ENCODE data around the gene GK. TPM values are rescaled to one million over a fixed set of nuclear protein-coding genes. Genes with fewer than 3 reads are reported as not detected.
A peak's percentile ranks its signal among the peaks of the same experiment; 100 is the strongest.

Gene GK
- total and polyA plus RNA-seq, 9 of the 15 experiments (the other 6 are each of a cell fraction or from before 2014, with no cell fraction given), result 8.0 to 15.7 (median 12.4) TPM

DNA sequence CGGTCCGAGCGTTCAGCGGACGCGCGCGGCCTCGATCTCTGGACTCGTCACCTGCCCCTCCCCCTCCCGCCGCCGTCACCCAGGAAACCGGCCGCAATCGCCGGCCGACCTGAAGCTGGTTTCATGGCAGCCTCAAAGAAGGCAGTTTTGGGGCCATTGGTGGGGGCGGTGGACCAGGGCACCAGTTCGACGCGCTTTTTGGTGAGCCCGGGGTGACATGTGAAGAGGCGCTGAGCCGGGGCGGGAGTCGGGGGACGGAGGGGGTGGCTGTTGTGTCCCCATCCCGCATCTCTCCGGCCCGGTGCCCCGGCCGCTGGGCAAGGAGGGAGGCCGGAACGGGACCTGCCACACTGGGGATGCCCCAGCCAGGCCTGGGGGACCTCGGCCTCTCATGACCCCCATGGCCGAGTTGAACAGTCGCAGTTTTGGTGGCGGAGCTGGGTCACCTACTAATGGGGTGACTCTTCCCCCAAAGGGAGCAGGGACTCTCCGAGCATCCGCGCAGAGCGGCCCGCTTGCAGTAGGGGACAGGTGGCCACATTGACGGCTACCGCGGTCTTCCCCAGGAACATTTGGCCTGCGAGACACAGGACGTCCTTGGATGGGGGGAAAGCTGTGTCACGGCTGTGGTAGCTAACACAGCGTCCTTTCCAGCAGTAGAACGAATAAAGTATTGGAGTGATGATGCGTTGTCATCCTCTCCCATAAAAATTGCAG lies at the start of gene GK (continued):
- TF ChIP-seq KDM5B (IDR thresholded peaks at IDR 0.05; ENCODE audit: insufficient replicate concordance, low read depth, low read length), result peak; percentile 29
- TF ChIP-seq, protein P1, sequence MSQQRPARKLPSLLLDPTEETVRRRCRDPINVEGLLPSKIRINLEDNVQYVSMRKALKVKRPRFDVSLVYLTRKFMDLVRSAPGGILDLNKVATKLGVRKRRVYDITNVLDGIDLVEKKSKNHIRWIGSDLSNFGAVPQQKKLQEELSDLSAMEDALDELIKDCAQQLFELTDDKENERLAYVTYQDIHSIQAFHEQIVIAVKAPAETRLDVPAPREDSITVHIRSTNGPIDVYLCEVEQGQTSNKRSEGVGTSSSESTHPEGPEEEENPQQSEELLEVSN (IDR thresholded peaks at IDR 0.05; ENCODE audit: borderline replicate concordance in 1 of 2, extremely low read depth in 1 of 2, insufficient read depth in 1 of 2, insufficient read length in 1 of 2, low read depth in 1 of 2, low read length in 1 of 2, poor library complexity in 1 of 2, severe bottlenecking in 1 of 2), result peak in 1 of 2 experiments; percentile 29
- no peak for TF ChIP-seq KLF13 (tag; IDR thresholded peaks at IDR 0.05; ENCODE audit: borderline replicate concordance, low read depth)
- TF ChIP-seq RFX1 (IDR thresholded peaks at IDR 0.05), result peak; percentile 75
- TF ChIP-seq NFE2 (IDR thresholded peaks at IDR 0.05; ENCODE audit: low read depth), result peak; percentile 30; the same call in 1 of the 2 replicates
- peak; percentile 71 for TF ChIP-seq POLR2G (IDR thresholded peaks at IDR 0.05; ENCODE audit: low read depth, low read length)

DNA sequence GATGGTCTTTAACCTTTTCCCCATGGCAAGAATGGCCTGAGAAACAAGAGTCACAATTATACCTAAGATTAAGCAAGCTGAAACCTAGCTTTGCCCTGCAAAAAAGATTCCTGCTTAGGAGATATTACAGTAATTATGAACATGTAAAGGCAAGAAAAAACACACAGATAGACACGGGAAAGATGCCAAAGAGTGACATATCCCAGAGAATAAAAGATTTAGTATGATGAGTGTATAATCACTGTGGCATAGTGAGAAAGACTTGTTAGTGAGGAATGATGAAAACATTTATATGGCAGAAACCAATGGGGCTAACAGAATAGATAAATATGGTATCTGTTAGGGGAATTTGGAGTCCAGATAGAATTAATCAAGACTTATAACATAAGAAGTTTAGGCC lies 46.1 kb upstream of the GK start:
- Histone ChIP-seq H3K27me3 (ENCODE audit: control insufficient read depth in 2 of 2, insufficient read depth in 2 of 2, low read length in 2 of 2) (no peaks in the 10 kb centered on the region; a peak in 2 of 5 replicates), H2AFZ (ENCODE audit: low read depth, low read length) (no peak overlapping the region), H4K20me1 (replicated peaks; ENCODE audit: control insufficient read depth, insufficient read depth, low read length) (no peaks in the 10 kb centered on the region), H3K9ac (ENCODE audit: insufficient read depth in 1 of 2, low read depth in 2 of 2, low read length in 2 of 2) (no peak overlapping the region), H3K9me3 (replicated peaks; ENCODE audit: control insufficient read depth, insufficient read depth, low read depth, low read length) (no peaks in the 10 kb centered on the region), H3K27ac (ENCODE audit: extremely low read depth, low read depth, low read length) (no peak overlapping the region), H3K4me2 (ENCODE audit: insufficient read depth, low read length) (no peak overlapping the region), H3K79me2 (ENCODE audit: control insufficient read depth, insufficient read depth, low read length) (no peaks in the 10 kb centered on the region), H3K36me3 (ENCODE audit: control insufficient read depth, insufficient read depth, low read length) (no peaks in the 10 kb centered on the region), H3K4me1 (replicated peaks in 1 of 2; ENCODE audit: control insufficient read depth in 2 of 2, insufficient read depth in 2 of 2, low read length in 2 of 2) (no peaks in the 10 kb centered on the region), H3K4me3 (no peak overlapping the region), H3K9me1 (ENCODE audit: control insufficient read depth, insufficient read depth, low read length) (no peaks in the 10 kb centered on the region)
- no peak for ATAC-seq
- 0% methylated on average over 1 of the region's 1 CpG for WGBS (ENCODE audit: insufficient coverage, low coverage, missing lambda C conversion rate)
- ChIA-PET POLR2A (no interaction called here), CTCF (ENCODE audit: low intra/inter-chr PET ratio) (no interaction called here)
- in situ Hi-C loops (cut with MboI), result no loop called here
- BruUV-seq (replicated peaks), result no TSS peak
- intact Hi-C loops (cut with micrococcal nuclease), result no loop called here
- no peak for DNase-seq (ENCODE audit: extremely low read depth in 1 of 4, low spot score in 3 of 4)
- no peak for FAIRE-seq
- TF ChIP-seq, protein P2, sequence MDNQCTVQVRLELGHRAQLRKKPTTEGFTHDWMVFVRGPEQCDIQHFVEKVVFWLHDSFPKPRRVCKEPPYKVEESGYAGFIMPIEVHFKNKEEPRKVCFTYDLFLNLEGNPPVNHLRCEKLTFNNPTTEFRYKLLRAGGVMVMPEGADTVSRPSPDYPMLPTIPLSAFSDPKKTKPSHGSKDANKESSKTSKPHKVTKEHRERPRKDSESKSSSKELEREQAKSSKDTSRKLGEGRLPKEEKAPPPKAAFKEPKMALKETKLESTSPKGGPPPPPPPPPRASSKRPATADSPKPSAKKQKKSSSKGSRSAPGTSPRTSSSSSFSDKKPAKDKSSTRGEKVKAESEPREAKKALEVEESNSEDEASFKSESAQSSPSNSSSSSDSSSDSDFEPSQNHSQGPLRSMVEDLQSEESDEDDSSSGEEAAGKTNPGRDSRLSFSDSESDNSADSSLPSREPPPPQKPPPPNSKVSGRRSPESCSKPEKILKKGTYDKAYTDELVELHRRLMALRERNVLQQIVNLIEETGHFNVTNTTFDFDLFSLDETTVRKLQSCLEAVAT (IDR thresholded peaks at IDR 0.05), result no peak
- TF ChIP-seq SLC30A9 (CRISPR knock-in tag; IDR thresholded peaks at IDR 0.05) (no peak), ZBTB17 (CRISPR knock-in tag; IDR thresholded peaks at IDR 0.05) (no peak), ZNF79 (CRISPR knock-in tag; IDR thresholded peaks at IDR 0.05; ENCODE audit: low read depth) (no peak), ZNF282 (CRISPR knock-in tag; IDR thresholded peaks at IDR 0.05) (no peak), SIN3A (IDR thresholded peaks at IDR 0.05; ENCODE audit: borderline replicate concordance in 2 of 2, control insufficient read depth in 1 of 2, low read depth in 2 of 2, low read length in 2 of 2) (no peak), MAFK (IDR thresholded peaks at IDR 0.05; ENCODE audit: low read length) (no peak), COPS2 (conservative IDR thresholded peaks at IDR 0.05) (no peak), SAFB2 (IDR thresholded peaks at IDR 0.05; ENCODE audit: borderline replicate concordance, low read depth, low read length, severe bottlenecking) (no peak), CCAR2 (IDR thresholded peaks at IDR 0.05; ENCODE audit: low read depth, low read length) (no peak)
- TF ChIP-seq, protein P3, sequence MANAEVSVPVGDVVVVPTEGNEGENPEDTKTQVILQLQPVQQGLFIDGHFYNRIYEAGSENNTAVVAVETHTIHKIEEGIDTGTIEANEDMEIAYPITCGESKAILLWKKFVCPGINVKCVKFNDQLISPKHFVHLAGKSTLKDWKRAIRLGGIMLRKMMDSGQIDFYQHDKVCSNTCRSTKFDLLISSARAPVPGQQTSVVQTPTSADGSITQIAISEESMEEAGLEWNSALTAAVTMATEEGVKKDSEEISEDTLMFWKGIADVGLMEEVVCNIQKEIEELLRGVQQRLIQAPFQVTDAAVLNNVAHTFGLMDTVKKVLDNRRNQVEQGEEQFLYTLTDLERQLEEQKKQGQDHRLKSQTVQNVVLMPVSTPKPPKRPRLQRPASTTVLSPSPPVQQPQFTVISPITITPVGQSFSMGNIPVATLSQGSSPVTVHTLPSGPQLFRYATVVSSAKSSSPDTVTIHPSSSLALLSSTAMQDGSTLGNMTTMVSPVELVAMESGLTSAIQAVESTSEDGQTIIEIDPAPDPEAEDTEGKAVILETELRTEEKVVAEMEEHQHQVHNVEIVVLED (CRISPR knock-in tag; IDR thresholded peaks at IDR 0.05), result no peak

Measured in K562 (cell line).